H1 (cell line): ENCODE data around the gene HELQ.

ENCODE experiments used
- CTCF ChIP-seq, 3 experiments: IDR thresholded peaks; 1 replicate in 2 of 3; 2 replicates in 1 of 3; pipeline versions ENCODE4 v1.5.1 to v1.6.1; 2011; ENCODE audit warnings: low read length in 3 of 3, mild to moderate bottlenecking in 3 of 3, inconsistent platforms in 2 of 3, low read depth in 1 of 3, moderate library complexity in 1 of 3; ENCODE audit not compliant: insufficient read depth in 1 of 3; ENCODE audit errors: control extremely low read depth in 1 of 3
- GABPA ChIP-seq: IDR thresholded peaks from 2 replicates; pipeline ENCODE4 v1.6.1; 2011; ENCODE audit warnings: mild to moderate bottlenecking, low read length, moderate library complexity, borderline replicate concordance; ENCODE audit not compliant: insufficient read depth
- POLR2A ChIP-seq, 2 experiments: IDR thresholded peaks; 1 replicate in 1 of 2; 2 replicates in 1 of 2; pipeline ENCODE4 v1.6.1; 2011; ENCODE audit warnings: low read depth in 2 of 2, low read length in 2 of 2, mild to moderate bottlenecking in 2 of 2; ENCODE audit errors: control extremely low read depth in 1 of 2
- RAD21 ChIP-seq, 2 experiments: IDR thresholded peaks in 1 of 2; conservative IDR thresholded peaks in 1 of 2; 2 replicates each; pipeline ENCODE4 v1.6.1; 2011; ENCODE audit warnings: low read depth in 2 of 2, low read length in 2 of 2, improper control_type of control experiment in 1 of 2, inconsistent platforms in 1 of 2, mild to moderate bottlenecking in 1 of 2, moderate library complexity in 1 of 2
- RNF2 ChIP-seq: fragments of 200-900, 300-1000 bp; sonication (generic); IDR thresholded peaks from 2 replicates; pipeline ENCODE4 v1.7.1; 2016; ENCODE audit warnings: borderline replicate concordance, low read depth, mild to moderate bottlenecking, antibody characterized with exemption, low read length; ENCODE audit not compliant: poor library complexity, severe bottlenecking; ENCODE audit errors: missing control alignments
- SP2 ChIP-seq: IDR thresholded peaks from 2 replicates; pipeline ENCODE4 v1.6.1; 2012; ENCODE audit warnings: mild to moderate bottlenecking, low read length, inconsistent platforms
- USF2 ChIP-seq: IDR thresholded peaks from 2 replicates; pipeline ENCODE4 v1.6.1; 2011; ENCODE audit warnings: low read length, improper control_type of control experiment
- YY1 ChIP-seq: IDR thresholded peaks from 2 replicates; pipeline ENCODE4 v1.6.1; 2011; ENCODE audit warnings: low read depth, mild to moderate bottlenecking, low read length

GRCh38 chr4:83372931-83373330, 82.7 kb downstream of the HELQ start:
- no peak for TF ChIP-seq CTCF (IDR thresholded peaks at IDR 0.05; ENCODE audit: control extremely low read depth in 1 of 3, insufficient read depth in 1 of 3, low read depth in 1 of 3, low read length in 3 of 3)
- no peak for TF ChIP-seq GABPA
- no peak for TF ChIP-seq RNF2
- TF ChIP-seq YY1: no peak
- TF ChIP-seq SP2: no peak
- no peak for TF ChIP-seq RAD21 (IDR thresholded peaks at IDR 0.05 in 1 of 2, conservative IDR thresholded peaks at IDR 0.05 in 1 of 2; ENCODE audit: low read depth in 2 of 2, low read length in 2 of 2)
- TF ChIP-seq POLR2A (IDR thresholded peaks at IDR 0.05; ENCODE audit: control extremely low read depth in 1 of 2, low read depth in 2 of 2, low read length in 2 of 2): no peak
- TF ChIP-seq USF2: no peak
